Measurements from ENCODE around the gene XK.

DNA sequence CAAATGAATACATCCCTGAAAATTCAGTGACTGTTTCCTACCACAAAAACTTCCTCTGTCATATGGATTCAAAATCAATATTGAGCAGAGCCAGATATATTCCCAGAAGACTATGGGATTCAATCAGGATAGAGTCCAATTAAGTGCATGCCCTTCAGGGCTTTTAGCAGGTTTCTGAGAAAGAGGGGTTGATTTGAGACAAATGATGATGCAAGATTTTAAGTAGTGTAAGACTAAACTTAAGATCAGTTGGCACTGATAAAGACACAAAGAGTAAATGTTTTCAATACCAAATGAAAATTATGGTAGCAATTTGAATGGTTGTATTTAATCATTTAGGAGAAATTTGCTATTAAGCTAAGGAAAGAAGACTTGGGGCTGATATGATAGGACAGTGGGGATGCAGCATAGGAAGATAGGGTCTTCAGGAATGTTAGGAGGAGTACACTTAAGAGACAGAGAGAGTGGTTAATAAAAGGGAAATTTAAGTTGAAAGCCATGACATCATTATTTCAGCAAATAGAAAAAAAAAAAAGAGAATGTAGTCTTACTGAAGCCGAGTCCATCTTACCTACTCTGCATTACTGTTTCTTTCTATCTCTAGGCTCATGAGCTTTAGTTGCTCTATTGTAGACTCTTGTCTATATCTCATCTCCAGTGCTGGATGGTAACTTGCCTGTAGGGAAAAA is 32.0 kb upstream of the XK start:
- TF ChIP-seq, protein P1, sequence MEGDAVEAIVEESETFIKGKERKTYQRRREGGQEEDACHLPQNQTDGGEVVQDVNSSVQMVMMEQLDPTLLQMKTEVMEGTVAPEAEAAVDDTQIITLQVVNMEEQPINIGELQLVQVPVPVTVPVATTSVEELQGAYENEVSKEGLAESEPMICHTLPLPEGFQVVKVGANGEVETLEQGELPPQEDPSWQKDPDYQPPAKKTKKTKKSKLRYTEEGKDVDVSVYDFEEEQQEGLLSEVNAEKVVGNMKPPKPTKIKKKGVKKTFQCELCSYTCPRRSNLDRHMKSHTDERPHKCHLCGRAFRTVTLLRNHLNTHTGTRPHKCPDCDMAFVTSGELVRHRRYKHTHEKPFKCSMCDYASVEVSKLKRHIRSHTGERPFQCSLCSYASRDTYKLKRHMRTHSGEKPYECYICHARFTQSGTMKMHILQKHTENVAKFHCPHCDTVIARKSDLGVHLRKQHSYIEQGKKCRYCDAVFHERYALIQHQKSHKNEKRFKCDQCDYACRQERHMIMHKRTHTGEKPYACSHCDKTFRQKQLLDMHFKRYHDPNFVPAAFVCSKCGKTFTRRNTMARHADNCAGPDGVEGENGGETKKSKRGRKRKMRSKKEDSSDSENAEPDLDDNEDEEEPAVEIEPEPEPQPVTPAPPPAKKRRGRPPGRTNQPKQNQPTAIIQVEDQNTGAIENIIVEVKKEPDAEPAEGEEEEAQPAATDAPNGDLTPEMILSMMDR (IDR thresholded peaks at IDR 0.05), result no peak
- TF ChIP-seq EZH2 (IDR thresholded peaks at IDR 0.05), result no peak

Data from neural progenitor cell (in vitro differentiated cells).